Measurements from ENCODE around the gene CAPN5. TPM values are rescaled to one million over a fixed set of nuclear protein-coding genes. Genes with fewer than 3 reads are reported as not detected.

Gene CAPN5
- 8.4 and 10.1 TPM in 2 replicates for total RNA-seq

DNA sequence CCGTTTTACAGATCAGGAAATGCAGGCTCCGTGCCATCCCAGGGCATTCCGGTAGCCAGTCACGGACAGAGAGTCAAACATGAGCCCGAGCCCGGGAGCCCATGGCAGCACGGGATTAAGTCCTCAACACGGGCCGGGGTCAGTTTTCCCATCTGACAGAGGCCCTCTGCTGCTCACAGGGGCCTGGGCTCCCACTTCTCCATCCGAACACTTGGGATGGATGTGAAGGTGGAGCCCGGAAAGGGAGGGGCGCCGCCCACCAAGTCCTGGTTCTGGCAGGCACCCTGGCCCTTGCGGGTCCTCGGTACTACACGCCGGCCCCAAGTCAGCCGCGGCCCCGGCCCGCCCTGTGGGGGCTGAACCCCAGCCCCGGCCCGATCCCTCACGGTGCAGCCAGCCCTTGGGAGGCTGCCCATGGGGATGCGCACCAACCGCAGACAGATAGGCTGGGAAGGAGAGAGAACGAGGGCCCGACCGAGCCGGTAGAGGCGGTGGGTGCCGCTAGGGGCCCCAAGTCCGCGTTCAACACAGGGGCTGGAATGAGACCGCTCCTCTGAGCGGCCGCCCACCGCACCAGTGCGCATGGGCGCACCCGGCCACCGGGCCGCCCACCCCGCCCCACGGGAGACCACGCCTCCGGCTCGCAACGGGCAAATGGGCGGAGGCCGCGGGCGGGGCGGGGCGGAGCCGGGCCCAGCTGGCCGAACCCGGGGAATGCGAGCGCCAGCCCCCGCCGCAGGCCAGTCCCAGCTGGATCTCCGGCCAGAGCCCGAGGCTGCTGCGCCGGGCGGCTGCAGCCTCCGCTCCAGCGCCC lies at the start of gene CAPN5:
CAPN5 (plus strand) TSS at position 743 of the 814 bp plus-strand sequence. CDS start 17,916 bp downstream, outside the sequence.

GRCh38 chr11:77102246-77103210 lies 35.8 kb downstream of the CAPN5 start, which contains the start of gene OMP:
Gene OMP (plus strand): TSS chr11:77102840. CDS start chr11:77102840, 0 bp downstream.

GRCh38 chr11:77127920-77128691 lies 61.3 kb downstream of the CAPN5 start, which contains the start of gene MYO7A:
Gene MYO7A (plus strand): TSS chr11:77128246. CDS start chr11:77130635, 2,389 bp downstream.

Other genes starting within 250 kb of the CAPN5 start
- 25.9 and 44.3 TPM in 2 replicates for gene ACER3, start 206.1 kb upstream of the CAPN5 start, total RNA-seq
- gene B3GNT6, start 32.6 kb upstream of the CAPN5 start, total RNA-seq, result under 0.01 TPM in 1 of 2 replicates, not detected in the other
- gene OMP, start 35.9 kb downstream of the CAPN5 start, total RNA-seq, result 1.5 TPM in 1 of 2 replicates, not detected in the other
- gene MYO7A, start 61.3 kb downstream of the CAPN5 start, total RNA-seq, result 0.14 and 0.27 TPM in 2 replicates
- not detected in 2 replicates for gene GDPD4, start 234.7 kb downstream of the CAPN5 start, total RNA-seq